ENCODE data around the gene SLC37A4. TPM values are rescaled to one million over a fixed set of nuclear protein-coding genes. Genes with fewer than 3 reads are reported as not detected.

SLC37A4 gene
- total and polyA plus RNA-seq, 2 of the 13 experiments (the other 11 are each of a cell fraction or from before 2014, with no cell fraction given), result 43.0 to 56.1 TPM

DNA sequence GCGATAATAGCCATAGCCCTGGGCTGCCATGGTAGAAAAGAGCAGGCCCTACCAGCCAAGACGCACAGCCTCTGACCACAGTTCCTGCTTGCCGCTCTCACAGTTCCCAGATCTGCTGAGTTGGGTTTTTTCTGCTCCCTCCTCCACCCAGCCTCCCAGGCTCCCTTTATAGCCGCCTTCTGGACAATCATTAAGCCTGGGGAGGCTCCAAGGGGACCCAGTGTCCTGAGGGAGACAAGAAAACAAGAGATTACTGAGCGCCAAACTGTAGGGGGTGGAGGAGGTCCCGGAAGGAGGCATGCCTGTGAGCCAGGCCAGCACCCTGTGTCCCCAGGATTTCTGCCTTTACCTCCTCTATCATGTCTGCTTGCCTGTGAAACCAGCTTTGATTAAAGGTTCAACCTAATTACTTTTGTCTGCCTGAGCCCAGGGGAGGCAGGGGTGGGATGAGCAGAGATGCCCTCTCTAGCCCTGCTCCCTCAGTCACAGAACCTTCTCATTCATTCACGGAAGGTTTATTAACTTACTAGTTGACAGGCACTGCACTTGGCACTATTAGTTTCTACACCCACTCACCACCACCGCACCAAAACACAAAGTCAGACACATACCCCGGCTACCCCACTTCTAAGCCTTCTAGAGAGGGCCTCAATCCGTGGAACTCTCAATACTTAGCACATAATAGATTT is 1.2 kb downstream of the SLC37A4 start (continued):
- TF ChIP-seq, protein P1, sequence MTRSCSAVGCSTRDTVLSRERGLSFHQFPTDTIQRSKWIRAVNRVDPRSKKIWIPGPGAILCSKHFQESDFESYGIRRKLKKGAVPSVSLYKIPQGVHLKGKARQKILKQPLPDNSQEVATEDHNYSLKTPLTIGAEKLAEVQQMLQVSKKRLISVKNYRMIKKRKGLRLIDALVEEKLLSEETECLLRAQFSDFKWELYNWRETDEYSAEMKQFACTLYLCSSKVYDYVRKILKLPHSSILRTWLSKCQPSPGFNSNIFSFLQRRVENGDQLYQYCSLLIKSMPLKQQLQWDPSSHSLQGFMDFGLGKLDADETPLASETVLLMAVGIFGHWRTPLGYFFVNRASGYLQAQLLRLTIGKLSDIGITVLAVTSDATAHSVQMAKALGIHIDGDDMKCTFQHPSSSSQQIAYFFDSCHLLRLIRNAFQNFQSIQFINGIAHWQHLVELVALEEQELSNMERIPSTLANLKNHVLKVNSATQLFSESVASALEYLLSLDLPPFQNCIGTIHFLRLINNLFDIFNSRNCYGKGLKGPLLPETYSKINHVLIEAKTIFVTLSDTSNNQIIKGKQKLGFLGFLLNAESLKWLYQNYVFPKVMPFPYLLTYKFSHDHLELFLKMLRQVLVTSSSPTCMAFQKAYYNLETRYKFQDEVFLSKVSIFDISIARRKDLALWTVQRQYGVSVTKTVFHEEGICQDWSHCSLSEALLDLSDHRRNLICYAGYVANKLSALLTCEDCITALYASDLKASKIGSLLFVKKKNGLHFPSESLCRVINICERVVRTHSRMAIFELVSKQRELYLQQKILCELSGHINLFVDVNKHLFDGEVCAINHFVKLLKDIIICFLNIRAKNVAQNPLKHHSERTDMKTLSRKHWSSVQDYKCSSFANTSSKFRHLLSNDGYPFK (CRISPR knock-in tag; IDR thresholded peaks at IDR 0.05; ENCODE audit: borderline replicate concordance), result peak; percentile 4; the same call in 1 of the 2 replicates
- peak; percentile 23; the same call in 1 of the 2 replicates for TF ChIP-seq DMAP1 (CRISPR knock-in tag; IDR thresholded peaks at IDR 0.05)
- no peak for TF ChIP-seq PLSCR1 (CRISPR knock-in tag; IDR thresholded peaks at IDR 0.05; ENCODE audit: borderline replicate concordance)
- TF ChIP-seq ZFP1 (CRISPR knock-in tag; IDR thresholded peaks at IDR 0.05), result no peak
- no peak for TF ChIP-seq TCF12 (IDR thresholded peaks at IDR 0.05)
- no peak for TF ChIP-seq TCF12 (CRISPR knock-in tag; IDR thresholded peaks at IDR 0.05)
- no peak for TF ChIP-seq SMARCC2 (IDR thresholded peaks at IDR 0.05)
- TF ChIP-seq NFIB (CRISPR knock-in tag; IDR thresholded peaks at IDR 0.05; ENCODE audit: borderline replicate concordance), result no peak
- no peak; the same call in 1 of the 2 replicates for TF ChIP-seq ZNF564 (CRISPR knock-in tag; IDR thresholded peaks at IDR 0.05)
- TF ChIP-seq, protein P2, sequence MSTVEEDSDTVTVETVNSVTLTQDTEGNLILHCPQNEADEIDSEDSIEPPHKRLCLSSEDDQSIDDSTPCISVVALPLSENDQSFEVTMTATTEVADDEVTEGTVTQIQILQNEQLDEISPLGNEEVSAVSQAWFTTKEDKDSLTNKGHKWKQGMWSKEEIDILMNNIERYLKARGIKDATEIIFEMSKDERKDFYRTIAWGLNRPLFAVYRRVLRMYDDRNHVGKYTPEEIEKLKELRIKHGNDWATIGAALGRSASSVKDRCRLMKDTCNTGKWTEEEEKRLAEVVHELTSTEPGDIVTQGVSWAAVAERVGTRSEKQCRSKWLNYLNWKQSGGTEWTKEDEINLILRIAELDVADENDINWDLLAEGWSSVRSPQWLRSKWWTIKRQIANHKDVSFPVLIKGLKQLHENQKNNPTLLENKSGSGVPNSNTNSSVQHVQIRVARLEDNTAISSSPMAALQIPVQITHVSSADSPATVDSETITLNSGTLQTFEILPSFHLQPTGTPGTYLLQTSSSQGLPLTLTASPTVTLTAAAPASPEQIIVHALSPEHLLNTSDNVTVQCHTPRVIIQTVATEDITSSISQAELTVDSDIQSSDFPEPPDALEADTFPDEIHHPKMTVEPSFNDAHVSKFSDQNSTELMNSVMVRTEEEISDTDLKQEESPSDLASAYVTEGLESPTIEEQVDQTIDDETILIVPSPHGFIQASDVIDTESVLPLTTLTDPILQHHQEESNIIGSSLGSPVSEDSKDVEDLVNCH (CRISPR knock-in tag; IDR thresholded peaks at IDR 0.05), result no peak
- TF ChIP-seq ATF7 (IDR thresholded peaks at IDR 0.05), result no peak
- TF ChIP-seq ATF7 (CRISPR knock-in tag; IDR thresholded peaks at IDR 0.05), result no peak
- TF ChIP-seq, protein P3, sequence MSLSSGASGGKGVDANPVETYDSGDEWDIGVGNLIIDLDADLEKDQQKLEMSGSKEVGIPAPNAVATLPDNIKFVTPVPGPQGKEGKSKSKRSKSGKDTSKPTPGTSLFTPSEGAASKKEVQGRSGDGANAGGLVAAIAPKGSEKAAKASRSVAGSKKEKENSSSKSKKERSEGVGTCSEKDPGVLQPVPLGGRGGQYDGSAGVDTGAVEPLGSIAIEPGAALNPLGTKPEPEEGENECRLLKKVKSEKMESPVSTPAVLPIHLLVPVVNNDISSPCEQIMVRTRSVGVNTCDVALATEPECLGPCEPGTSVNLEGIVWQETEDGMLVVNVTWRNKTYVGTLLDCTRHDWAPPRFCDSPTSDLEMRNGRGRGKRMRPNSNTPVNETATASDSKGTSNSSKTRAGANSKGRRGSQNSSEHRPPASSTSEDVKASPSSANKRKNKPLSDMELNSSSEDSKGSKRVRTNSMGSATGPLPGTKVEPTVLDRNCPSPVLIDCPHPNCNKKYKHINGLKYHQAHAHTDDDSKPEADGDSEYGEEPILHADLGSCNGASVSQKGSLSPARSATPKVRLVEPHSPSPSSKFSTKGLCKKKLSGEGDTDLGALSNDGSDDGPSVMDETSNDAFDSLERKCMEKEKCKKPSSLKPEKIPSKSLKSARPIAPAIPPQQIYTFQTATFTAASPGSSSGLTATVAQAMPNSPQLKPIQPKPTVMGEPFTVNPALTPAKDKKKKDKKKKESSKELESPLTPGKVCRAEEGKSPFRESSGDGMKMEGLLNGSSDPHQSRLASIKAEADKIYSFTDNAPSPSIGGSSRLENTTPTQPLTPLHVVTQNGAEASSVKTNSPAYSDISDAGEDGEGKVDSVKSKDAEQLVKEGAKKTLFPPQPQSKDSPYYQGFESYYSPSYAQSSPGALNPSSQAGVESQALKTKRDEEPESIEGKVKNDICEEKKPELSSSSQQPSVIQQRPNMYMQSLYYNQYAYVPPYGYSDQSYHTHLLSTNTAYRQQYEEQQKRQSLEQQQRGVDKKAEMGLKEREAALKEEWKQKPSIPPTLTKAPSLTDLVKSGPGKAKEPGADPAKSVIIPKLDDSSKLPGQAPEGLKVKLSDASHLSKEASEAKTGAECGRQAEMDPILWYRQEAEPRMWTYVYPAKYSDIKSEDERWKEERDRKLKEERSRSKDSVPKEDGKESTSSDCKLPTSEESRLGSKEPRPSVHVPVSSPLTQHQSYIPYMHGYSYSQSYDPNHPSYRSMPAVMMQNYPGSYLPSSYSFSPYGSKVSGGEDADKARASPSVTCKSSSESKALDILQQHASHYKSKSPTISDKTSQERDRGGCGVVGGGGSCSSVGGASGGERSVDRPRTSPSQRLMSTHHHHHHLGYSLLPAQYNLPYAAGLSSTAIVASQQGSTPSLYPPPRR (CRISPR knock-in tag; IDR thresholded peaks at IDR 0.05; ENCODE audit: borderline replicate concordance), result peak; percentile 38; the same call in 1 of the 2 replicates

All from HepG2 (cell line).